Activated CD4-positive, alpha-beta T cell treated with anti-CD3 and anti-CD28 coated beads, Interleukin-2, amount 50 U/mL, for 4 hours (primary cell): ENCODE data around the gene KRTAP5-3.
"Not testable (repeated sequence)": the region's sequence is repeated elsewhere in the genome, so short reads cannot be mapped to it uniquely, and the experiment has no call there.

Source experiments
- DNase-seq, 2 experiments: peaks; one replicate each; pipeline ENCODE4 v3.0.0-alpha.2; 2020

Gene KRTAP5-3

DNA sequence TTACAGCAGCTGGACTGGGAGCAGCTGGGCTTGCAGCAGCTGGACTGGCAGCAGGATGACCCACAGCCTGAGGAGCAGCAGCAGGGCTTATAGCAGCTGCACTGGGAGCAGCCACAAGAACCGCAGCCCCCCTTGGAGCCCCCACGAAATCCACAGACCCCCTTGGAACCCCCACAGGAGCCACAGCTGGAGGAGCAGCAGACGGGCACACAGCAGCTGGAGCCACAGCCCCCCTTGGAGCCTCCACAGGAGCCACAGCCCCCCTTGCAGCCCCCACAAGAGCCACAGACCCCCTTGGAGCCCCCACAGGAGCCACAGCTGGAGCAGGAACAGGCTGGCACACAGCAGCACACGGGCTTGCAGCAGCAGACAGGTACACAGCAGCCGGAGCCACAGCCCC lies 362 bp downstream of the KRTAP5-3 start:
- DNase-seq = not testable (repeated sequence)

DNA sequence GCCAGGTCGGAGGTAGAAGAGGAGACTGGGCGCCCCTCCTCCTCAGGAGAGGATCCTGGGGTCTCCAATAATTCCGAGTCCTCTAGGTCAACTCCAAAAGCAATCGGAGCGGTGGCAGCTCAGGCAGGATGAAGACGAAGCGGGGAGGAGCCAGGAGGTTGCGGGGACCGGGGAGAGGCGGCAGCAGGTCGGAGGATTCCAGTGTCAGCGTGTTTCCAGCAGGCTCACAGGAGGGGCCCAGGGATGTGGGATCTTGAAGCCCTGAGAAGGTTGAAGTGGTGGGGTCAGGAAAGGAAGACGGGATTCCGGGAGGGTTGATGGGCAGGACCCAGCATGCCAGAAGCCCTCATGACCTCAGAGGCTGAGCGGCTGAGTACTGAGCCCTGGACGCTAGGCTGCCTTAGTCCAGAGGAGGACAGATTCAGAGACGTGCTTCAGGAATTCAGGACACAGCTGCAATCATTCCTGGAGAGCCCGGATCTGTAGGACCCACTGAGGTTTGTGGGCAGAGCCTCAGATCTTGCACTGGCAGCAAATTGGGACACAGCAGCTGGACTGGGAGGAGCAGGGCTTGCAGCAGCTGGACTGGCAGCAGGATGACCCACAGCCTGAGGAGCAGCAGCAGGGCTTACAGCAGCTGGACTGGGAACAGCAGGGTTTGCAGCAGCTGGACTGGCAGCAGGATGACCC lies 962 bp downstream of the KRTAP5-3 start:
- not testable (repeated sequence) for DNase-seq

DNA sequence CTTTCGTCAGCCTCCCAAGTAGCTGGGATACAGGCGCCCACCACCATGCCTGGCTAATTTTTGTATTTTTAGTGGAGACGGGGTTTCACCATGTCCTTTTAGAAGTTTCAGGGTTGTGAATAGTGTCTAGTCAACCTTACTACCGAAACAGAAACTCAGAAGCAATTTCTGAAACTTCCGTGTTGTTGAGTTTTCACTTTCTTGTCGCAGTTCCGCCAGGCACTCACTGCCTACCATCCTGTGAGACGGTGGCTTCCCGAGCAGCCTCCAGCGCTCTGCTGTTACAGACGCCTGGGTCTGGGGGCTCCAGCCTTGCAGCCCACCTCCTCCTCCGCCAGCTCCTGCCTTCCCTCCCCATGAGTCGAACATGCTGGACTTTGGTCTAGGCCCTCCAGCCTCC lies 2.3 kb downstream of the KRTAP5-3 start:
- not testable (repeated sequence) for DNase-seq

DNA sequence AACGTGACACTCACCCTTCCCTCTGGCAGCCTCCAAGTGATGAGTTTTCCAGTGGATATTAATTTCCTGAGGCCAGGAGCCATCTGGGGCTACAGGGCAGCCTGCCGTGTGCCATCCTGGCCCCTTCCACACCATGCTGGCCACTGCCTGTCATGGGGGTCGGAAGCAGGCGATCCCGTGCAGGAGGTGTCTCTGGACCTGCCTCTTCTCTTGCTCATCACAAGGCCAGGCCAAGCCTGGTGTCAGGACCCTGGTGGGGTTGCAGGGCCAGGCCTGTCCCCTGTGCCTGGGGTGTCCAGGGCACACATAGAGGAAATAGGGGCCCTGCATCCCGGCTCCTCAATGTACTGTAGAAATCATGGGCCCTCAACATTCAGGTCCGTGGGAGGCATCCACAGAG lies 3.6 kb downstream of the KRTAP5-3 start:
- no peak for DNase-seq

DNA sequence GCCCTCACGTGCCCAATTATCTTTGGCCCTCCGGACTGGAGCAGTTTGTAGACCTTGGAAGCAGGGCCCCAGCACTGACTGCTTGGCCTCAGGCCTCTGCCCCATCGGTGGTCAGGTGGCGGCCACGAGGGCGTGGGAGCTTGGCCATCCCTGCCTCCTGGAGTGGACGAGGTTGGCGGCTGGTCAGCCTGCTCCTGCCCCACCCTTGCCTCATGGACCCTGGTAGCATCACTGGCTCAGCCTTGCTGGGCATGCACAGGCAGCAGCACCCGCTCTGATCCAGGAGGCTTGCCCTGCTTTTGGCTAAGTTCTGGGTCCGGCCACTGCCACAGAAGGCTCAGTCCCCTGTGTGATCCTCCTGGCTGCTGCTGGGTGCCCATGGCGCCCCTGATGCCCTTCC lies 4.1 kb downstream of the KRTAP5-3 start:
- DNase-seq = no peak

DNA sequence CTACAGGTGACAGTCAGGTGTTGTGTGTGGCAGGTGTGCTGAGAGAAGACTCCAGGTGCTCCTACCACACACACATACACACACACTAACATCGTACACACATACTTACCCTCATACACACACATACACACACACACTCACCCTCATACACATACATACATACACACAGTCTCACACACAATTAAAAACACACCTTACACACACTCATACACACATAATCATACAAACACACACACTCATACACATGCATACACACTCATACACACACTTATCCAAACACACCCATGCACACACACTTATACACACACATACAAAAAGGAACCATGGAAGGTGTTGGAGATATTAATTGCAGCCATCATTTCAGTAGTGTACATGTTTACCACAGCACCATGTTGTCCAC lies 4.6 kb downstream of the KRTAP5-3 start:
- no peak for DNase-seq

DNA sequence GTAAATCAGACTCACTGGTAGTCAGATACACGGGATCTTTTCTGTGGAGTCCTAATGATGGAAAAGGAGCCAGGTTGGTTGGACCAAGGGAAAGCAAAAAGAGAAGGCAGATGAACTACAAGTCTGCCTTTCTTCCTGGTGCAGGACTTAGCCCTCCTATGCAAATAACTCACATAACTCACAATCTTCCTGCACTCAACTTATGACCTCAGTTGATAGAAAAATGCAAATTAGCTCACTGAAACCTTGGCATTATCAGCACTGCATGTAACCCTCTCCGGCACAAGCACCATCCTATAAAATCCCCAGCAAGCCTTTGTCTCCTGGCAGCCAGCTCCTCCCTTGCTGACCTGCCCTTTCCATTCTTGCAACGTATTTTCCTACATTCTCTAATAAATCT lies 6.6 kb downstream of the KRTAP5-3 start:
- DNase-seq = not testable (repeated sequence)

DNA sequence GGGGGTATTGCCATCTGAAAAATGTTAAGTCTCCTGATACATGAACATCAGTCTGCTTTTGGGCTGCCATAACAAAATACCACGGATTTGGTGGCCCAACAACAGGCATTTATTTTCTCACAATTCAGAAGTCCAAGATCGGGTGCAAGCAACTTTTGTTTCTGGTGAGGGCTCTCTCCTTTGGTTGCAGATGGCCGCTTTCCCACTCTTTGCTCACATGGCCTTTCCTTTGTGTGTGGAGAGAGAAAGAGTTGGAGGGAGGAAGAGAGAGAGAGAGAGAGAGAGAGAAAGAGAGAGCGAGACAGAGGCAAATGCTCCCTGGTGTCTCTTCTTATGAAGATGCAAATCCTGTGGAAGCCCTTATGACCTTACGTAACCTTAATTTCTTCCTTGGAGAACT lies 7.6 kb downstream of the KRTAP5-3 start:
- DNase-seq = no peak

DNA sequence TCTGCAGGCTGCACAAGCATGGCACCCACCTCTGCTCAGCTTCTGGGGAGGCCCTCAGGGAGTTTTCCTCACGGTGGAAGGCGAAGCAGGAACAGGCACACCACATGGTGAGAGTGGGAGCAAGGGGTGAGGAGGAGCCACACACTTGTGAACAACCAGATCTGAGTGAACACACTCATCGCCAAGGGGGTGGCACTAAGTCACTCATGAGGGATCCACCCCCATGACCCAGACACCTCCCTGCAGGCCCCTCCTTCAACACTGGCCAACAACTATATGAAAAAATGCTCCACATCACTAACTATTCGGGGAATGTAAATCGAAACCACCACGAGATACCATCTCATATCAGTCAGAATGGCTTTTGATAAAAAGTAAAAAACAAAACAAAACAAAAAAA lies 9.4 kb downstream of the KRTAP5-3 start:
- DNase-seq = no peak

DNA sequence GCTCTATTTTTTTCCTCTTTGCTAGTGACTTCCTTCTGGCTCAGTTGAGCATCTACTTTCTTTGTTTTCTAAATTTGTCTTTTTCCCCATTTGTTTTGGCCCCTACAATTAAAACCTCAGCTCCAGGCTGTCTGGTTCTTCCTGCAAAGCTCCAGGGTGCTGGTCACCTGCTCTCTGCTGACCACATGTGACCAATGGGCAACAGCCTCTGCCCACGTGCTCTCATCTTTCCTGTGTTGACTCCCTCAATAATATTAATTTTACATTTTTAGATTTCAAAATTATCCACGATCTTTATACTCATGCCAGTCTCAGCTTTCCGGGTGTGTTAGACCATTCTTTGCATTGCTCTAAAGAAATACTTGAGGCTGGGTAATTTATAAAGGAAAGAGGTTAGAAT lies 9.9 kb downstream of the KRTAP5-3 start:
- DNase-seq = not testable (repeated sequence)

DNA sequence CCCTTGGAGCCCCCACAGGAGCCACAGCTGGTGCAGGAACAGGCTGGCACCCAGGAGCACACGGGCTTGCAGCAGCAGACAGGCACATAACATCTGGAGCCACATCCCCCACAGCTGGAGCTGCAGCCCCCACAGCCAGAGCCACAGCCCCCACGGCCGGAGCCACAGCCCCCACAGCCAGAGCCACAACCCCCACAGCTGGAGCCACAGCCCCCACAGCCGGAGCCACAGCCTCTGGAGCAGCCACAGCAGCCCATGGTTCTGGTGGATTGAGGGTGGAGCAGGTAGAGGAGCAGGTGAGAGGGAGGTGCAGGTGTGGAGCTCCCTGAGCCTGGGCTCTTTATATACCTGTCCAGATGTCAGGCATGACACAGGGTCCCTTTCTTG lies 10.3 kb downstream of the KRTAP5-3 start, which contains the start of gene KRTAP5-2:
Gene KRTAP5-2 (minus strand): TSS at position 301 of the 387 bp plus-strand sequence. CDS start 44 bp downstream, at position 257.
- no peak for DNase-seq

DNA sequence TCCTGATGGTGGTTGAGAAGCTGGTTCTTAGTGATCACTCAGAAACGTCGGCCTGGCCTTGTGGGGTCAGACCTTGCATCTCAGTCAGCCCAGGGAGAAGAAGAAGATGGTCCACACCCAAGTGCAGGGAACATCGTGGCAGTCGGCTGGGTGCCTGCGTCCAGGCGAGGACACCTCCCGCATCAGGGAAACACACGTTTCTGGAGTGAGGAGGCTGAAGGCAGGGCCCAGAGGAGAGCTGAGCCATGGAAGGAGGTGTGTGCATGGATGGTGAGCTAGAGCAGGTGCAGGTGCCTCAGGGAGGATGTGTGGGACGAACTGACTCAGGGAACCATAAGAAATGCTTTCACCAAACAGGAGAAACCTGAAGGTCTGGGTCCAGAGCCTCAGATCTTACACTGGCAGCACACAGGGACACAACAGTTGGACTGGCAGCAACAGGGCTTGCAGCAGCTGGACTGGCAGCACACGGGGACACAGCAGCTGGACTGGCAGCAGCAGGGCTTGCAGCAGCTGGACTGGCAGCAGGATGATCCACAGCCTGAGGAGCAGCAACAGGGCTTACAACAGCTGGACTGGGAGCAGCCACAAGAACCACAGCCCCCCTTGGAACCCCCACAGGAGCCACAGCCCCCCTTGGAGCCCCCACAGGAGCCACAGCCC lies 10.8 kb downstream of the KRTAP5-3 start:
- DNase-seq = no peak

DNA sequence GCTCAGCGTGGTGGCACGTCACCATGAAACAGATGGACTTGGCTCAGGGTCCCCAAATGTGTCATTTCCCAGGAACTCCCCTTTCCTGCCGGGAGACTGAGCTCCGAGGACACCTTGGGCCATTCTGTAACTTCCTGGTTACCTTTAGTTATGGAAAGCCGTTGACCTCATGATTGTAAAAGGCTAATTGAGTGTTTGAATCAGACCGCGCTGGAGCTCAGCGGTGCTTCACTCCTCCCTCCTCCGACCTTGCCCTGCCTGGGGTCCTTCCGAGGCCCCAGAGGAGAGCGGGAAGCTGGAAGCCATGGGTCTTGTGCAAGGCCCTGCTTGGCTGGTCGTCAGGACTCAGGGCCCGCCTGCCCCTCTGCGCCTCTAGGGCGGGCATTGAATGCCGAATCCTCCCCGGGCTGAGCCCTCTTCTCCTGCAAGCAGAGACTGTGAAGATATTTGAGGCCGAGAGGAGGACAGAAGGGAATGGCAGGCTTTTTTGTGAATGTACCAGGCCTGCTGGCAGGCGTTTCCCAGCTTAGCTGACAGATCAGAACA lies 11.6 kb downstream of the KRTAP5-3 start:
- not testable (repeated sequence) for DNase-seq

DNA sequence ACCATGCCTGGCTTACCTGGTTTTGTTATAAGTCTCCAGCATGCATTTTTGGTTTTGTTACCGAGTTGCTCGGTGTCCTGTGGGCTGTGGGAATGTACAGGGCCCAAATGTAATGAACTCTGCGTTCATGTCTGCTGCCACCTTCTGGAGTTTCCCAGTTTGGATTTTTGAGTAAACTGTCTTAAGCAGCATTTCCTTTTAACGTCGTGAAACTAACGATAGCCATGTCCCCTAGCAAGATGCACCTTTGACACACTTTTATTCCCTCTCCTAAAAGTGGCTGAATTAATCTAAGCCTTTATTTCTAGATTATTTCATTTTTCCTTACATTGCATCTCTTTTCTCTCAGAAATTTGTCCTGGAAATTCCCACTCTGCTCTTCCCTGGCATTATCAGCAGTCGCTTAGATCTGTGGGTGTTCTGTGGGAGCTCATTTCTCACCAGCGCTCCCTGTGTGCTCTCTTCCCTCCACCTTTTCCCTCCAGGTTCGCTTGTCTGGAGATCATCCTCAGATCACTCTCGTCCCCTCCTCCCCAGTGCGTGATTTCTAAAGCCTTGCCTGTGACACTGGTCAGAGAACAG lies 12.2 kb downstream of the KRTAP5-3 start:
- DNase-seq = not testable (repeated sequence)

DNA sequence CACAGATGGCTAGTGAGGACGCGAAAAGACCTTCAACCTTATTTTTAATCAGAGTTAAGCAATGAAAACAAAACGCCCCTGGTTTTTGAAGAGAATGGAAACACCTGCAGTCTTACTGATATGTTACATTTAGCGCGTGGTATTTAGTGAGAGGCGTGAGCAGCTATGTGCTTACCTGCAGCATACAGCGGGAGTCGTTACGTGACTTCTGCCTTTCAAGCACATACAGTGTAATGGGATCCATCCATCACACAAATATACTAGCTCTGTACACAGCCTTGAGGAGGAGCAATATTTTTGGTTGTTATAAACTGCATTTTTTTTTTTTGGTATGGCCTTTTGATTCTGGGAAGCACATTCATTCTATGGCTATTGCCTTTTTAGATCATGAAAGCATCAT lies 15.6 kb downstream of the KRTAP5-3 start:
- no peak for DNase-seq

DNA sequence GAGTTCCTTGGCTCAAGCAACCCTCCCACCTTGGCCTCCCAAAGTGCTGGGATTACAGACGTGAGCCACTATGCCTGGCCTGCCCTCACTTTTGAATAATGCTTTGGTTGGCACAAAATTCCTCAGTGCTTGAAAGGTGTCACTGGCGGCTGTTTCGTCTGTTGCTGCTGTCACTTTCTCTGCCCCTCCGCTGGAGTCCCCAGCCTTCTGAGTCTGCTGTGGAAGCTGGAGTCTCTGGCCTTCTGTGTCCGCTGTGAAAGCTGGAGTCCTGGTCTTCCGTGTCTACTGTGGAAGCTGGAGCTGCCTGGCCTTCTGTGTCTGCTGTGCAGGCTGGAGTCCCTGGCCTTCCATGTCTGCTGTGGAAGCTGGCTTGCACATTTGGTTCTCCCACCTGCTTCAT lies 18.3 kb downstream of the KRTAP5-3 start:
- no peak for DNase-seq

DNA sequence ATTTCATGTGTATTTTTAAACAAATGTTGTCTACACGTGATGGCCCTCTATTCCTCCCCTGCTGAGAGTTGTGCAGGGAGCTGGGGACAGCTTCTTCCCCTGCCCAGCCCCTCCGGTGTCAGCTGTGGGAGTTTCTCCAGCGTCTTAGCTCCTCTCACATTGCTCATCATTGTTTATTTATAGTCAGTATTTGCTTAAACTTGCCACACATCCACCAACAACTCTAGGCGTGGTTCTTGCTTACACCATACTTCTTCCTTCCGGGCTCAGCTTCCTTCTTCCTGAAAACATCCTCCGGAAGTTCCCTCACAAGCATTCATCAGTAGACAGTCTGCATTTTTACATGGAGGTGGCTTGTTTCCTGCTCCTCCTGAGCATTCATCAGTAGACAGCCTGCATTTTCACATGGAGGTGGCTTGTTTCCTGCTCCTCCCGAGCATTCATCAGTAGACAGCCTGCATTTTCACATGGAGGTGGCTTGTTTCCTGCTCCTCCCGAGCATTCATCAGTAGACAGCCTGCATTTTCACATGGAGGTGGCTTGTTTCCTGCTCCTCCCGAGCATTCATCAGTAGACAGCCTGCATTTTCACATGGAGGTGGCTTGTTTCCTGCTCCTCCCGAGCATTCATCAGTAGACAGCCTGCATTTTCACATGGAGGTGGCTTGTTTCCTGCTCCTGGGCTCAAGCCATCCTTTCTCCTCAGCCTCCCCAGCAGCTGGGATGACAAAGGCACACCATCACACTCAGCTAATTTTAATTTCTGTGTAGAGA lies 18.9 kb downstream of the KRTAP5-3 start:
- DNase-seq = not testable (repeated sequence)

DNA sequence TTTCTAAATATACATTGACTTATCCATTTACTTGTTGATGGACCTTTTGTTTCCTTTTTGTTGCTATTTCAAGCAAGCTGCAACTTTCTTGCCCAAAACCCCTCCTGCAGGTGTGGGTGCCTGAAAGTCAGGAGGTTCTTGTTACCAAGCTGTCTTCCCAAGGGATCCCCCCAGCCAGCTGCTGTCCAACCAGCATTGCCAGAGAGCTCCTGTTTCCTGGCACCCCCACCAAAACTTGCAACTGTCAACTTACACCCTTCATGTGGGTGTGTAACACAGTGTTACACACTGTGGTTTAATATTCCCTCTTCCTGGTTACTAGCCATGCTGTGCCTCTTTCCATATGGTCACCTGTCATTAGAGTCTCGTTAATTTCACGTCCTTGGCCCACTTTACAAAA lies 21.6 kb downstream of the KRTAP5-3 start:
- DNase-seq = no peak

DNA sequence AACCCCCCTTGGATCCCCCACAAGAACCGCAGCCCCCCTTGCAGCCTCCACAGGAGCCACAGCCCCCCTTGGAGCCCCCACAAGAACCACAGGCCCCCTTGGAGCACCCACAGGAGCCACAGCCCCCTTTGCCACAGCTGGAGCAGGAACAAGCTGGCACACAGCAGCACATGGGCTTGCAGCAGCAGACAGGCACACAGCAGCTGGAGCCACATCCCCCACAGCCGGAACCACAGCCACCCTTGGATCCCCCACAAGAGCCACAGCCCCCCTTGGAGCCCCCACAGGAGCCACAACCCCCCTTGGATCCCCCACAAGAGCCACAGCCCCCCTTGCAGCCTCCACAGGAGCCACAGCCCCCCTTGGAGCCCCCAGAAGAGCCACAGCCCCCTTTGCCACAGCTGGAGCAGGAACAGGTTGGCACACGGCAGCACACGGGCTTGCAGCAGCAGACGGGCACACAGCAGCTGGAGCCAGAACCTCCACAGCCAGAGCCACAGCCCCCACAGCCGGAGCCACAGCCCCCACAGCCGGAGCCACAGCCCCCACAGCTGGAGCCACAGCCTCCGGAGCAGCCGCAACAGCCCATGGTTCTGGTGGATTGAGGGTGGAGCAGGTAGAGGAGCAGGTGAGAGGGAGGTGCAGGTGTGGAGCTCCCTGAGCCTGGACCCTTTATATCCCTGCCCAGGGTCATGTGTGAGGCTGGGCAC lies 23.4 kb downstream of the KRTAP5-3 start, which contains the start of gene KRTAP5-1:
Gene KRTAP5-1 (minus strand): TSS at position 623 of the 710 bp plus-strand sequence. CDS start 34 bp downstream, at position 589.
- DNase-seq = not testable (repeated sequence)

DNA sequence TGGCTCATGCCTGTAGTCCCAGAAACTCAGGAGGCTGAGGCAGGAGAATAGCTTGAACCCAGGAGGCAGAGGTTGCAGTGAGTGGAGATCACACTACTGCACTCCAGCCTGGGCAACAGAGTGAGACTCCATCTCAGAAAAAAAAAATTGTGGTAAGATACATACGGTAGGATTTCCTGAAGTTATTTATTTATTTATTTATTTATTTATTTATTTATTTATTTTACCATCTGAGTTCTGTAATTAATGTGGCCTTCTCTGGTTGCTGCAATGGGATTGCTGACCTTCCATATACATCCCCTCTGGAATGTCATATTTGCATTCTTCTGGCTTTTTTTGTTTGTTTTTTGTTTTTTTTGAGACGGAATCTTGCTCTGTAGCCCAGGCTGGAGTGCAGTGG lies 25.4 kb downstream of the KRTAP5-3 start:
- not testable (repeated sequence) for DNase-seq

DNA sequence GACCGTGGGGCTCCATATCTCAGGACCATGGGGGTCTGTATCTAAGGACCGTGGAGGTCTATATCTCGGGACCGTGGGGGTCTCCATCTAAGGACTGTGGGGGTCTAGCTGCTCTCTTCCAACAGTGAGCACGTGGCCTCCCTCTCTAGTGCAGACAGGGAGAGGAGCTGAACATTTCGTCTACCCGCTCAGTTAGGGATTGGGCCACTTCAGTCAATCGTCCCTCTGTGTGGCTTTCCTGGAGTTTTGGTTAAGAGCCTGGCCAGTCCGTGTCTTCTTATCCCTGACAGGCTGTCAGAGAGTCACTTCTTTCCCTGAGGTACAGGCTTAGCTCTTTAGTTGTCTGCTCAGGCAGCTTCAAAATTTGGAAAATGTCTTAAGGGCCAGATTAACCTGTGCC lies 26.3 kb downstream of the KRTAP5-3 start:
- DNase-seq = no peak

DNA sequence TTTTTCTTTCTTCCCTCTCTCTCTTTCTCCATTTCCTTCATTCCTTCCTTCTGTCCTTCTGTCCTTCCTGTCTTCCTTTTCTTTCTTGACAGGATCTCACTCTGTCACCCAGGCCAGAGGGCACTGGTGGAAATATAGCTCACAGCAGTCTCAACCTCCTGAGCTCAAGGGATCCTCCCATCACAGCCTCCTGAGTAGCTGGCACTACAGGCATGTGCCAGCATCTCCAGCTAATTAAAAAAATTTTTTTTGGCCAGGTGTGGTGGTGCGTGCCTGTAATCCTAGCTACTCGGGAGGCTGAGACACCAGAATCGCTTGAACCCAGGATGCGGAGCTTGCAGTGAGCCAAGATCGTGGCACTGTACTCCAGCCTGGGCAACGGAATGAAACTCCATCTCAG lies 31.4 kb downstream of the KRTAP5-3 start:
- DNase-seq = no peak
